Measurements from ENCODE around the gene RPA1.

Gene RPA1

GRCh38 chr17:1908699-1909309 lies 79.0 kb downstream of the RPA1 start:
- peak; percentile 18 to 29 for DNase-seq (ENCODE audit: low read depth in 2 of 2)

- DNase-seq (ENCODE audit: low read depth in 2 of 2) = no peak
Measured at GRCh38 chr17:1909985-1910384, 80.2 kb downstream of the RPA1 start.

GRCh38 chr17:1912146-1912545 lies 82.3 kb downstream of the RPA1 start:
- no peak for DNase-seq (ENCODE audit: low read depth in 2 of 2)

- DNase-seq (ENCODE audit: low read depth in 2 of 2) = no peak
Measured at GRCh38 chr17:1913702-1914101, 83.9 kb downstream of the RPA1 start.

- no peak for DNase-seq (ENCODE audit: low read depth in 2 of 2)
Measured at GRCh38 chr17:1914661-1915083, 84.9 kb downstream of the RPA1 start.

- no peak for DNase-seq (ENCODE audit: low read depth in 2 of 2)
Measured at GRCh38 chr17:1915889-1916288, 86.1 kb downstream of the RPA1 start.

- DNase-seq (ENCODE audit: low read depth in 2 of 2) = no peak
Measured at GRCh38 chr17:1916316-1916715, 86.5 kb downstream of the RPA1 start.

GRCh38 chr17:1916963-1917715 lies 87.3 kb downstream of the RPA1 start:
- no peak for DNase-seq (ENCODE audit: low read depth in 2 of 2)

GRCh38 chr17:1918346-1919162 lies 88.7 kb downstream of the RPA1 start:
- DNase-seq (ENCODE audit: low read depth in 2 of 2) = no peak

- DNase-seq (ENCODE audit: low read depth in 2 of 2) = no peak
Measured at GRCh38 chr17:1919201-1919600, 89.4 kb downstream of the RPA1 start.

GRCh38 chr17:1920948-1921351 lies 91.1 kb downstream of the RPA1 start:
- DNase-seq (ENCODE audit: low read depth in 2 of 2) = no peak

- DNase-seq (ENCODE audit: low read depth in 2 of 2) = no peak
Measured at GRCh38 chr17:1928976-1929375, 99.2 kb downstream of the RPA1 start.

- DNase-seq (ENCODE audit: low read depth in 2 of 2) = no peak
Measured at GRCh38 chr17:1930337-1930645, 100.5 kb downstream of the RPA1 start.

GRCh38 chr17:1931844-1932579 lies 102.2 kb downstream of the RPA1 start:
- no peak for DNase-seq (ENCODE audit: low read depth in 2 of 2)

GRCh38 chr17:1933875-1934715 lies 104.3 kb downstream of the RPA1 start:
- DNase-seq (ENCODE audit: low read depth in 2 of 2) = no peak

GRCh38 chr17:1934901-1935300 lies 105.1 kb downstream of the RPA1 start:
- no peak for DNase-seq (ENCODE audit: low read depth in 2 of 2)

GRCh38 chr17:1936766-1937165 lies 107.0 kb downstream of the RPA1 start:
- no peak for DNase-seq (ENCODE audit: low read depth in 2 of 2)

- no peak for DNase-seq (ENCODE audit: low read depth in 2 of 2)
Measured at GRCh38 chr17:1937461-1937860, 107.7 kb downstream of the RPA1 start.

GRCh38 chr17:1939981-1940809 lies 110.4 kb downstream of the RPA1 start:
- DNase-seq (ENCODE audit: low read depth in 2 of 2) = no peak

GRCh38 chr17:1940810-1941185 lies 111.0 kb downstream of the RPA1 start:
- no peak for DNase-seq (ENCODE audit: low read depth in 2 of 2)

Measured in stimulated activated CD4-positive, alpha-beta T cell treated with anti-CD3 and anti-CD28 coated beads, Interleukin-15, amount 100 ng/mL, for 48 hours (primary cell).